ENCODE measurements around the gene GPSM1.

DNA sequence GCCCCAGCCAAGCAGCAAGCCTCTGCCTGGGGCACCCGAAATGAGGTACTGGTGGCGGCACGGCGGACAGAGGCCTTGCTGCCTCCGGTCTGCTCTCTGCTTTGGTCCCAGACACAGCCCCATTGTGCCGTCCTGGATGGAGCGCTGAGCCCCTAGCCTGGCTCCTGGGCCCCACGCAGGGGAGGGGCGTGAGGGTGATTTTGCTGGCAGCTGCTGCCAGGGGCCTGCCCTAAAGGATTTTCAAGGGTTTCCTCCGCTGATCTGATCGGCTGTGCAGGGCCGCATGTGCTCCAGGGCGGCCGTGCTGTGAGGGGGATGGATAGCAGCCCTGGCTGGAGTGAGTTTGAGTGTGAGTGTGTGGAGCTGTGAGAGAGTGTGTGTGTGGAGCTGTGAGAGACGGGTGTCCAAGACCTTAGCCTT lies 1.3 kb downstream of the GPSM1 start:
- TF ChIP-seq, protein P1, sequence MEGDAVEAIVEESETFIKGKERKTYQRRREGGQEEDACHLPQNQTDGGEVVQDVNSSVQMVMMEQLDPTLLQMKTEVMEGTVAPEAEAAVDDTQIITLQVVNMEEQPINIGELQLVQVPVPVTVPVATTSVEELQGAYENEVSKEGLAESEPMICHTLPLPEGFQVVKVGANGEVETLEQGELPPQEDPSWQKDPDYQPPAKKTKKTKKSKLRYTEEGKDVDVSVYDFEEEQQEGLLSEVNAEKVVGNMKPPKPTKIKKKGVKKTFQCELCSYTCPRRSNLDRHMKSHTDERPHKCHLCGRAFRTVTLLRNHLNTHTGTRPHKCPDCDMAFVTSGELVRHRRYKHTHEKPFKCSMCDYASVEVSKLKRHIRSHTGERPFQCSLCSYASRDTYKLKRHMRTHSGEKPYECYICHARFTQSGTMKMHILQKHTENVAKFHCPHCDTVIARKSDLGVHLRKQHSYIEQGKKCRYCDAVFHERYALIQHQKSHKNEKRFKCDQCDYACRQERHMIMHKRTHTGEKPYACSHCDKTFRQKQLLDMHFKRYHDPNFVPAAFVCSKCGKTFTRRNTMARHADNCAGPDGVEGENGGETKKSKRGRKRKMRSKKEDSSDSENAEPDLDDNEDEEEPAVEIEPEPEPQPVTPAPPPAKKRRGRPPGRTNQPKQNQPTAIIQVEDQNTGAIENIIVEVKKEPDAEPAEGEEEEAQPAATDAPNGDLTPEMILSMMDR (conservative IDR thresholded peaks at IDR 0.05; ENCODE audit: low read depth, low read length): no peak
- TF ChIP-seq EZH2phosphoT487 (IDR thresholded peaks at IDR 0.05; ENCODE audit: borderline replicate concordance, low read length): no peak

Data from PC-3 (cell line).